ENCODE results near the gene PUM1.
A peak's percentile ranks its signal among the peaks of the same experiment; 100 is the strongest.

Gene PUM1

GRCh38 chr1:30919025-30919881 lies 146.3 kb downstream of the PUM1 start:
- DNase-seq: peak; percentile 40

GRCh38 chr1:30916296-30916695 lies 149.2 kb downstream of the PUM1 start:
- DNase-seq: no peak

DNA sequence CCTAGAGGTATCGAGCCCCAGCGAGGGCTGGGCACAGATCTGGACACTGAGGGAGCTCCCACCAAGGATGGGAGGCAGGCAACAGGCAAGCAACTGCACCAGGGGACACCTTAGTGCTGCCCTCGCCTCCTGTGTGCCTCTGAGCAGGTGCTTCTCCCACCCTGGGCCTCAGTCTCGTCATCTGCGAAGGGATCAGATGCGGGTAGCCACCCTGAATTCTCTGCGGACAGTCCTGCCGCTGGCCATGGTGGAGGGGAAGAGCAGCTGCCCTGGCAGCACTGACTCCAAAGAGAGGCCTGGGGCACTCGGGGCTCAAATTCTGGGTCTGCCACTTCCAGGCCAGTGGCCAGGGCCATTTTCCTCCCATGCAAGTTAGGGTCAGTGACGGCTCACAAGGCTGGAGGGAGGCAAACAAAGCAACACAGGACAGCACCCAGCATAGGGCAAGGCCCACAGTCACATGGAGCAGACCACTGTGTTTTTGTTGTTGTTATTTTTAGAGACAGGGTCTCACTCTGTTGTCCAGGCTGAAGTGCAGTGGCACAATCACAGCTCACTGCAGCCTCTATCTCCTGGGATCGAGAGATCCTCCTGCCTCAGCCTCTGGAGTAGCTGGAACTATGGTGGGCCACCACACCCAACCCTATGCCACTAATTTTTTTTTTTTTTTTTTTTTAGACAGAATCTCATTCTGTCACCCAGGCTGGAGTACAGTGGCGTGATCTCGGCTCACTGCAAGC lies 149.9 kb downstream of the PUM1 start:
- no peak for DNase-seq

DNA sequence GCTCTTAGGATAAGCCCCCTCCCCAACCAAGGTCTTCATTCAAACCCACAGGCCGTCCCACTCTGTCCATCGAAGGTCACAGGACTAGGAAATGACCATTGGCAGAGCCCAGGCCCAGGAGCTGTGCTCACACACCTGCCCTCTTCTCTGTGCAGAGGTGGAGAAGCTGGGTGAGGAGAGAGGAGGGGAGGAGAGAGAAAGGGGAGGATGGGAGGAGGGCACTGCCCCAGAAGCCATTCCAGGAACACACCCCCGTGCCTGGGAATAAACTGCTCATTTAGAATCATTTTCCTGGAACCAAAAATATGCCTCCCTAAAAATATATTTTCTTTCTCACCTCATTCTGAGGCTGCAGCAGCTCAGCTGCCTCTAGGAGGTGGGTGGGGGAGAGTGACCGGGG lies 150.6 kb downstream of the PUM1 start:
- no peak for DNase-seq

DNA sequence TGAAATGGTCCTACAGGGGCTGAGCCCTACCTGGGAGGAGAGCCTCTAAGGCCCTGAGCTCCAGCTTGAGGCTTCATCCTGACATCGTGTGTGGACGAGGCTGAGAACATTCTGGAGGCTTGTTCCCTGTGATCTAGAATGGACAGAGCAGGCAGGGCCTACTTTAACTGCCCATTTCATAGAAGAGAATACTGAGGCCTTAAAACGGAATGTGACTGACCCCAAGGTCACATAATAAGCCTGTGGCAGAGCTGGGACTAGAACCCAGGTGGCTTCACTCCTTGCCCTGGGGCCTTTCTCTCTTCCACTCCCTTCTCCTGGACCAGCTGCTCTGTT lies 151.0 kb downstream of the PUM1 start:
- DNase-seq: no peak

DNA sequence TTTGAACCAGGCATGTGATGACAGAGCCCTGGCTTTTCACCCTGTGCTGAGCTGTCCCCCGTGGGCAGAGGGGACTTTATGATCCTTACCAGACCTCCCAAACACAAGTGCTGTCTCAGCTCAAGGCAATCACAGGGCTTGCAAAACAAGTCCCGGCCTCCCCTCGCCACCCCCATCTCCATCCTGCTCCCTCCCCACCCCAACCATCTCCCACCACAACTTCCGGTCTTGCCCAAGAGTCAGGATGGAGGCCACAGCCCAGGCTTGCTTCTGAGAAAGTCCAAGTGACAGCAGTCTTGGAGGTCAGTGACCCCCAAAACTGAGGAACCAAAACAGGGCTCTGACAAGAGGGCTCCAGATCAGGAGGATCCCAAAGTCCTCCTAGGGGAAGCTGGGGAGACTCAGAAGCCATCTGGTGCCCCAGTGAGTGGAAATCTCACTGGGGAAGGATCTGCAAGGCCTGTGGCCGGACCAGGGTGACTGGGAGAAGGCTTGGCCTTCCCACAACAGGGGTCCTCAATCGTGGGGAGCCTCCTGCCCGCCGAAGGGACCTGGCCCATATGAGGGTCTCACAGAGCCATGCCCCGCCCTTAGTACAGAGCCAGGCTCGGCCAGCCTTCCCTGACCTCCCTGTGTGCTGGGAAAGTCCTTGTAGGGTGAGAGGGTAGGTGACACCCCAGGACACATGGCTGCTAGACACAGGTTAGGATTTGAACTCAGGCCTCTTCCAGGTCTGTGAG lies 152.4 kb downstream of the PUM1 start:
- DNase-seq: no peak

DNA sequence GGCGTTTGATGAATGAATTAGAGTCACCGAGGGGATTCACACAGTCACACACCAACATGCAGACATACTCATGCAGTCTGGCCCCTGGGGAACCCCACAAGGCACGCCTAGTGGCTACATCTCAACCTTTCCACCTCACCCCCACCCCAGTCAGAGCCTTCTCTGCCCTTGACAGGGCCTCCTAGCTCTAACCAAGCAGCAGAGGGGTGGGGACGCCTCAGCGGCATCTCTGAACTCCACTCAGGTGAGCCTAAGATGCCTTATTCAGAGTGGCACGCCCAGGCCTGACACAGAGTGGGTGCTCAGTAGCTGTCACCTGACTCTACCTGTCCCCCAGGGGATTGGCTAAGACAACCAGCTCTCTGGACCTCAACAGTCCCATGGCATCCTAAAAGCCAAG lies 153.3 kb downstream of the PUM1 start:
- DNase-seq: no peak

DNA sequence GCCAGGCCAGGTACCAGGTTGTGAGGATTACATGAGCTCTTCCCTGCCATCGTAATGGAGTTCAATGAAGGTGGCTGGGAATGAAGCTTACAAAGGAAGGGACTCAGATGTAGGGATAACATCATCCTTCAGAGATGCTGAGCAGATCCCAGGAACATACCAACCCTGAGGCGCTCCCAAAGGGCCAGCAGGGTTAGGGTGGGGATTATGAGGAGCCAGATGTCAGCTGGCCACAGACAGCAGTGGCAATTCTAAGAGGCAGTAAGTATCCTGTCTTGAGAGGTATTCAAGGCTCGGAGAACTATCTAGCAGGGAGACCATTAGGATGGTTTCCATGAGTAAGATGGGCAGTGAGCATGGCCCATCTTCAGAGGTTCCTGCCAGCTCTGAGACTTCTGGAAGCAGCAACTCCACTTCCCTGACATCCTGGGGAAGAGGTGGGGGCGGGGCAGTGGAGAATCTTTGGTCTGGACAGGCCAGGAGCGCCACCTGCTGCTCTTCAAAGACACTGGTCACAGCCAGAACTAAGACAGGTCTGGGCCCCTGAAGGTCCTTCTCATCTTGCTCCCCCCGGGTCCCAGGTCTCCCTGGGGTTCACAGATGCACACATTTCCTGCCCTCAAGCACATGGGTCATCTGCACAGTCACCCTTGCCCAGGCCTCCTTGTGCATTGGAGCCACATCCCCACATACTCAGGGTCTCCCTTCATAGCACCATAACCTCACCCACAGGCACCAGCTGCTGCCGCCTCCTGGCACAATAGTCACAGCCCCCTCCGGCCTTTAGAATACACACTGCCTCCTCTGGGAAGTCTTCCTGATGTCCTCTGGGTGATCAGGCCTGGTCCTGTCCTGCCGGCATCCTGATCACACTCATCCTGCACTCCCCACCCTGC lies 154.2 kb downstream of the PUM1 start:
- DNase-seq: peak; percentile 72

GRCh38 chr1:30909365-30910068 lies 156.0 kb downstream of the PUM1 start:
- no peak for DNase-seq

DNA sequence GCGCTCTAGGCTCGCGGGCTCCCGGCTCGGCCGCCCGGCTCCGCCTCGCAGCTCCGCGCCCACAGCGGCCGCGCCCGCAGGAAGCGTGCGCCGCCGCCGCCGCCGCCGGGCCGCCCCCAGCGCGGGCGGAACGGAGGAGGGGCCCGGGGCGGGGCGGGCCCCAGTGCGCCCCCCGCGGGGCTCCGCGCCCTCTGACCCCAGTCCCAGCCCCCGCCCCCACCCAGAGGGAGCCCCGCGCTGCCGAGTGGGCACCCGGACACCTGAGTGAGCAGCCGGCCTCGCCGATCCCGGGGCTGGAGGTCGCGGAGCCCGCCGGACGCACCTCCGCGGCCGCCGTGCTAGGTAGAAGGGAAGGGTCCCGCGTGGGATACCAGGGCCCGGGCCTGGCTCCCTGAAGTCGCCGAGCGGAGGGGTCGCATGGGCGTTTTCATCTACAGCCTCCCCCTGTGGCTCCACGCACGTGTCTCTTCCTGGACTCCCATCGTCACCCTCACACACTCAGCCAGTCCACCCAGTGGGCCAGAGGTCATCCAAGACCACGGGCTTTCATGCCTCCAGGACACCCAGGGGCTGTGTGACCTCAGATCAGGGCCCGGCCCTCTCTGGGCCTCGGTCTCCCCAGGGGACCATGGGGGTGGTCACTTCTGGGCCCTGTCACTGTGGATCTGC lies 156.7 kb downstream of the PUM1 start, which contains the start of gene SDC3:
SDC3 (minus strand) TSS at position 63 of the 669 bp plus-strand sequence. CDS start 172 bp downstream, outside the sequence.
- peak; percentile 26 for DNase-seq

- no peak for DNase-seq
Measured at GRCh38 chr1:30908316-30908695, 157.2 kb downstream of the PUM1 start.

DNA sequence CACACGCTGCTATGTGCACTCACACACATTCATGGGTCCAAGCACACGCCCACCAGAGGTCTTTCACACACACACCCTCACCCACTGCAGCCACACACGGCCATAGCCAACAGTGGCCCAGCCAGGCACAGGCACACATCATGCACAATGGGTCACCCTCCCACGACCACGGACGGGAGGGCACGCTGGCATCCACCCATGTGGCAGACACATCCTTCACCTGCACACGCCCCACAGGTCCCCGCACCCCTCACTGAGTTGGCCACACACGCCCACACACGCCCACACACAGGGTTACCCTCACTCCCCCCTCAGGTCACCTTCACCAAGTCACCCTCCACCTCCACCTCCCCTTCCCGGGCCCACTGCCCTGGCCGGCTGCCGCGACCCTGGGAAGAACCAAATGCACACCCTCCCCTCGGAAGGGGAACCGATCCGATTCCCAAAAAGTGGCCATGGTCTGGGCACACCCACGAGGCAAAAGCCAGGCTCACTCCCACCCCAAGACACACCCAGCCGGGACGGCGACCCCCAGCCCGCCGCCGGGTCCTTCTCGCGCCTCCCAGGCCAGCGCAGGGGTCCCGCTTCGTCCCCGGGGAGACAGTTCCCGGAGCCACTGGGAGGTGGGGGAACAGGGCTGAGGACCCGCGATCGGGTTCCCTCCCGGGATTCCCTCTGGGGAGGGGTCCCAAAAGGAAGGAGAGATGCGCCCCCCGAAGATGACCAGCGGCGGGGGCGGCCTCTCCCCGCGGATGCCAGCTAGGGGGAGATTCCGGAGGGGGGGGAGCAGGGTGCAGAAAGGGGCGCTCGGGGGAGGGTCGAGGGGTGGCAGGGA lies 157.8 kb downstream of the PUM1 start:
- DNase-seq: no peak

GRCh38 chr1:30906631-30907441 lies 158.7 kb downstream of the PUM1 start:
- DNase-seq: no peak

- no peak for DNase-seq
Measured at GRCh38 chr1:30905916-30906620, 159.4 kb downstream of the PUM1 start.

DNA sequence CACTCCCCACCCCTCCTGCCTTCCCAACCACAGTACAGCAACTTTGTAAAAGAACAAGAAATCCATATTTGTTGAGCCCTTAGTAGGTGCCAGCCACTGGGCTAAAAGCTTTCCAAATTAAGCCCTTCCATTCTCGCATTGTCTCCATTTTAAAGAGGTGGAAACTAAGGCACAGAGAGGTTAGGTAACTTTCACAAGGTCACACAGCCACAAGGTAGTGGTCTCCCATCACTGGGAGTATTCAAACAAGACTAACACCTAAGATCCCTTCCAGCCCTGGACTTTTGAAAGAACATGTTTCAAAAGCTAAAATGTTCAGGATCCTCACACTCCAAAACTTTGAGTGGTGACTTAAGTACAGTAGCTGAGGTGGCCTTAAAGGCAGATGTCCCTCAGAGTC lies 160.1 kb downstream of the PUM1 start:
- no peak for DNase-seq

GRCh38 chr1:30904962-30905335 lies 160.6 kb downstream of the PUM1 start:
- DNase-seq: no peak

- no peak for DNase-seq
Measured at GRCh38 chr1:30904191-30904961, 161.1 kb downstream of the PUM1 start.
